Measurements from ENCODE around the gene TMEM95.

The TMEM95 gene

GRCh38 chr17:7404737-7405349 is 49.9 kb downstream of the TMEM95 start:
- no peak for DNase-seq (ENCODE audit: low read depth)

- DNase-seq (ENCODE audit: low read depth) = no peak
These were observed 50.6 kb downstream of the TMEM95 start for GRCh38 chr17:7405350-7406234.

DNA sequence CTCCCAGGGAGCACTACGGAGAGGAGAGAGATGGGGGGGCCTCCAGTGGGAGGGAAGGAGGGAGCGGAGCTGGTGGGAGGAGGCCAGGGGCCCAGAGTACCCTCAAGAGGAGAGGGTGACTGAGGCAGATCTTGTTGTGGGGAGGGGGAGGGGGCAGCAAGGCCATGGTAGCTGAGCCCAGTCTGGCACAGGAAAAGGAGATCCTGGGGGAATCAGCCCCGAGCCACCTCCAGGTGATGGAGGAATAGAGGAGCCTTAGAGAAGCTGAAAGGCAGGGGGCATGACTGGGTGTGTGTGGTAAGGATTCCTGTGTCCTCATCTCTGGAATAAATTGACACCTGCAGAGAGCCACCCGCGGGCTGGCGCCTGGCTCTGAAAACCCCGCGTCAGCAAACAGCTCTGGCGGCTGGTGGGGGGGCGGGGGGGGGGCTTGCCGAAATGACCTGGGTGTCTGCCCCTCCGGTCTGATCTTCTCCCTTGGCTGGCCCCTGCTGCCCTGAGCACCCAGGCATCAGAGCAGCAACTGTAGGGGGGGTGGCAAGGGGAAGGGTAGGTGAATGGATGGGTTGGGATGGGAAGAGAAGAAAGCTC is 51.4 kb downstream of the TMEM95 start:
- DNase-seq (ENCODE audit: low read depth) = no peak

All from GM04503 (cell line).